PC-9 (cell line): ENCODE measurements around the gene CD7. TPM values are rescaled to one million over a fixed set of nuclear protein-coding genes. Genes with fewer than 3 reads are reported as not detected.
A peak's percentile ranks its signal among the peaks of the same experiment; 100 is the strongest.

Experiments
- BruUV-seq: library from RNA; stranded (reverse); fragments of 400-500 nt; replicated peaks from 2 replicates; lab custom pipeline; 2021; lab: Mats Ljungman, UMichigan
- CTCF ChIA-PET: fragments of 300-600 bp; sonication (Branson Sonifier 250); formaldehyde crosslinking; loops from one replicate; lab custom pipeline; 2022; ENCODE audit warnings: antibody characterized with exemption; lab: Charles Lee
- POLR2A ChIA-PET: fragments of 300-600 bp; sonication (Branson Sonifier 250); formaldehyde crosslinking; loops from one replicate; lab custom pipeline; 2022; ENCODE audit warnings: antibody characterized with exemption; ENCODE audit not compliant: unreplicated experiment; lab: Charles Lee
- DNase-seq, 2 experiments: peaks; one replicate each; pipeline versions ENCODE4 v3.0.0 to v3.0.0-alpha.2; 2015 to 2022; ENCODE audit warnings: mixed read lengths in 1 of 2
- H2AFZ ChIP-seq: fragments of 200-600 bp; sonication (generic); 2 replicates; pipeline ENCODE4 v1.8.1; 2017; ENCODE audit warnings: antibody characterized with exemption
- H3F3A ChIP-seq: fragments of 200-600 bp; sonication (generic); 2 replicates; pipeline ENCODE4 v1.8.1; 2017; ENCODE audit warnings: antibody characterized with exemption, mild to moderate bottlenecking, low read depth; ENCODE audit not compliant: insufficient read depth
- H3K27ac ChIP-seq: fragments of 200-600 bp; sonication (generic); 2 replicates; pipeline ENCODE4 v1.6.1; 2016; ENCODE audit warnings: mixed run types
- H3K27me3 ChIP-seq: fragments of 200-600 bp; sonication (generic); 2 replicates; pipeline ENCODE4 v1.6.1; 2016; ENCODE audit warnings: low read depth, mixed run types; ENCODE audit not compliant: insufficient read depth
- H3K36me3 ChIP-seq: fragments of 200-600 bp; sonication (generic); 2 replicates; pipeline ENCODE4 v1.6.1; 2016; ENCODE audit warnings: low read depth, mixed run types
- H3K4me1 ChIP-seq: fragments of 200-600 bp; sonication (generic); replicated peaks from 2 replicates; pipeline ENCODE4 v1.6.1; 2016; ENCODE audit warnings: mixed run types; ENCODE audit not compliant: insufficient read depth
- H3K4me2 ChIP-seq: fragments of 200-600 bp; sonication (generic); 2 replicates; pipeline ENCODE4 v1.6.1; 2017; ENCODE audit warnings: mixed run types
- H3K4me3 ChIP-seq: fragments of 200-600 bp; sonication (generic); 2 replicates; pipeline ENCODE4 v1.6.1; 2016; ENCODE audit warnings: mixed run types
- H3K79me2 ChIP-seq: fragments of 200-600 bp; sonication (generic); 2 replicates; pipeline ENCODE4 v1.6.1; 2017; ENCODE audit warnings: low read depth, mixed run types
- H3K9me2 ChIP-seq: fragments of 200-600 bp; sonication (generic); 2 replicates; pipeline ENCODE4 v1.8.1; 2017; ENCODE audit warnings: mild to moderate bottlenecking; ENCODE audit not compliant: insufficient read depth
- H3K9me3 ChIP-seq: fragments of 200-600 bp; sonication (generic); 2 replicates; pipeline ENCODE4 v1.8.1; 2016; ENCODE audit warnings: low read depth; ENCODE audit not compliant: insufficient read depth
- H4K20me1 ChIP-seq: fragments of 200-600 bp; sonication (generic); 2 replicates; pipeline ENCODE4 v1.8.1; 2017; ENCODE audit not compliant: insufficient read depth
- CTCF ChIP-seq: fragments of 200-600 bp; sonication (generic); conservative IDR thresholded peaks from 2 replicates; pipeline ENCODE4 v1.6.1; 2017; ENCODE audit warnings: mixed run types, antibody characterized with exemption, mild to moderate bottlenecking, moderate library complexity
- EZH2 ChIP-seq: fragments of 200-600 bp; sonication (generic); IDR thresholded peaks from 2 replicates; pipeline ENCODE4 v1.8.0; 2017; ENCODE audit warnings: antibody characterized with exemption, low read depth
- intact Hi-C: fragments of 100-400 bp; cut with micrococcal nuclease; formaldehyde crosslinking; loops from one replicate; pipeline ENCODE4 v1.10.0; 2022; ENCODE audit not compliant: unreplicated experiment
- total RNA-seq: library from RNA; stranded (reverse); gene quantifications from 2 replicates; pipeline ENCODE4 v1.2.3, GENCODE V29; 2021

The CD7 gene
- total RNA-seq, 1 experiment from 2014 or later, result 0.68 TPM

GRCh38 chr17:82291582-82292250 is 25.7 kb downstream of the CD7 start:
- intact Hi-C loops, result loop anchor here (2.0 kb wide), 1 partner anchor 45 kb away; no protein-coding TSS in a partner anchor
- CTCF ChIA-PET, result no interaction called here
- Histone ChIP-seq H3K9me2 (no peaks in the 10 kb centered on the region), H3K4me2 (peak overlapping the region; percentile 71), H3K36me3 (no peaks in the 10 kb centered on the region), H3F3A (peaks cover 39% of the 10 kb centered on the region), H3K27me3 (no peaks in the 10 kb centered on the region), H3K79me2 (peaks cover 7% of the 10 kb centered on the region; the same call in 1 of the 2 replicates), H2AFZ (no peak overlapping the region), H3K27ac (peak overlapping the region; percentile 64; the same call in 1 of the 2 replicates), H3K4me3 (peak overlapping the region; percentile 64), H3K4me1 (peaks cover 32% of the 10 kb centered on the region), H4K20me1 (no peaks in the 10 kb centered on the region), H3K9me3 (no peaks in the 10 kb centered on the region)
- TF ChIP-seq CTCF, result no peak
- no peak for TF ChIP-seq EZH2
- DNase-seq, result no peak
- no TSS peak for BruUV-seq
- POLR2A ChIA-PET, result interaction anchor here (0.7 kb wide), 2 partner anchors 17 to 48 kb away, joined by 3 to 4 read pairs; no protein-coding TSS in a partner anchor

GRCh38 chr17:82287868-82288801 is 29.3 kb downstream of the CD7 start:
- Histone ChIP-seq H3K9me3 (no peaks in the 10 kb centered on the region), H3K9me2 (no peaks in the 10 kb centered on the region), H3K27ac (peak overlapping the region; percentile 94), H3K4me3 (peak overlapping the region; percentile 33; the same call in 1 of the 2 replicates), H3K36me3 (no peaks in the 10 kb centered on the region), H4K20me1 (no peaks in the 10 kb centered on the region), H2AFZ (no peak overlapping the region), H3K4me2 (peak overlapping the region; percentile 69), H3F3A (peaks cover 27% of the 10 kb centered on the region), H3K79me2 (peaks cover 7% of the 10 kb centered on the region; the same call in 1 of the 2 replicates), H3K27me3 (no peaks in the 10 kb centered on the region), H3K4me1 (peaks cover 35% of the 10 kb centered on the region)
- DNase-seq, result peak; percentile 89 to 92
- POLR2A ChIA-PET, result interaction anchor here (0.5 kb wide), 2 partner anchors 10 to 24 kb away, joined by 4 read pairs; no protein-coding TSS in a partner anchor
- TF ChIP-seq EZH2 (no peak), CTCF (no peak)
- TSS peak; percentile 85 for BruUV-seq
- intact Hi-C loops, result loop anchor here (10.0 kb wide), 1 partner anchor 47 kb away; the partner anchor contains the start of gene SECTM1
- CTCF ChIA-PET, result no interaction called here
